ENCODE data around the gene DIP2C.

DNA sequence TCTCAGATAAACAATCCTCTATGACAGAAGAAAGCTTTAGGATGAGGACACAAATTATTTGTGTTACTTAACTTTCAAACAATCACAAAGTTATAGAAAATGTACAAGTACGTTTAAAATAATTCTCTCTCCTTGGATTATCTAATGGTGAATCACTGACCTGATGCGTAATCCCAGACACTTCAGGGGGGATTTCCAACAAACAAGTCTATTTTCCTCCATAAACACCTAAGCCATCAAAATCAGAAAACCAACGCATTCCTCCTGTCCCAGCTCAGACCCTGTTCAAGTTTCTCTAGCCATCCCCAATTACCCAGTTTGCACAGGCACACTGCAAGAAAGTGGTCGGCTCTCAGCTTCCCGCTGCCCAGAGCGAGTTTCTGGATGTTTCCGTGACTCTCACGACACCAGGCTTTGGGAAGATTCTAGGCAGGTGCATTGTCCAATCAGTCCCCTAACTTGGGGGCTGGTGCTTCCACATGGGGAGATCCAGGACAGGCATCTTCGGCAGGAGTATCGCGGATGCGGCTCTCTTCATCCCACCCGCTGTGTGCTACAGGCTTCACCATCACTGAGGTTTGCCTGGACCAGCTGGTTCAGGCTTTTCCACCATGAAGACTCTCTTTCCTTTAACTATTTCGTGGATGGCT lies 354.2 kb downstream of the DIP2C start:
- no peak for TF ChIP-seq CTCF (IDR thresholded peaks at IDR 0.05)
- TF ChIP-seq EP300 (IDR thresholded peaks at IDR 0.05; ENCODE audit: borderline replicate concordance in 1 of 2, low read depth in 1 of 2, low read length in 1 of 2): no peak
- no peak for TF ChIP-seq FOSL2 (IDR thresholded peaks at IDR 0.05; ENCODE audit: borderline replicate concordance, low read depth)
- TF ChIP-seq YY1 (IDR thresholded peaks at IDR 0.05; ENCODE audit: low read depth): no peak
- TF ChIP-seq, protein P1, sequence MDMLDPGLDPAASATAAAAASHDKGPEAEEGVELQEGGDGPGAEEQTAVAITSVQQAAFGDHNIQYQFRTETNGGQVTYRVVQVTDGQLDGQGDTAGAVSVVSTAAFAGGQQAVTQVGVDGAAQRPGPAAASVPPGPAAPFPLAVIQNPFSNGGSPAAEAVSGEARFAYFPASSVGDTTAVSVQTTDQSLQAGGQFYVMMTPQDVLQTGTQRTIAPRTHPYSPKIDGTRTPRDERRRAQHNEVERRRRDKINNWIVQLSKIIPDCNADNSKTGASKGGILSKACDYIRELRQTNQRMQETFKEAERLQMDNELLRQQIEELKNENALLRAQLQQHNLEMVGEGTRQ (IDR thresholded peaks at IDR 0.05; ENCODE audit: borderline replicate concordance, low read depth, low read length): no peak
- no peak for TF ChIP-seq RAD21 (IDR thresholded peaks at IDR 0.05; ENCODE audit: low read length)
- no peak for TF ChIP-seq IRF3 (IDR thresholded peaks at IDR 0.05; ENCODE audit: low read depth, low read length)
- TF ChIP-seq POLR2AphosphoS5 (IDR thresholded peaks at IDR 0.05; ENCODE audit: low read depth, low read length): no peak
- TF ChIP-seq TAF1 (IDR thresholded peaks at IDR 0.05; ENCODE audit: borderline replicate concordance, low read depth, low read length): no peak
- TF ChIP-seq MAX (IDR thresholded peaks at IDR 0.05; ENCODE audit: low read depth): no peak
